ENCODE measurements around the gene DNM2. TPM values are rescaled to one million over a fixed set of nuclear protein-coding genes. Genes with fewer than 3 reads are reported as not detected.
A peak's percentile ranks its signal among the peaks of the same experiment; 100 is the strongest.

The DNM2 gene
- total RNA-seq, 6 donors from 2014 or later: 238 to 744 (median 318) TPM

DNA sequence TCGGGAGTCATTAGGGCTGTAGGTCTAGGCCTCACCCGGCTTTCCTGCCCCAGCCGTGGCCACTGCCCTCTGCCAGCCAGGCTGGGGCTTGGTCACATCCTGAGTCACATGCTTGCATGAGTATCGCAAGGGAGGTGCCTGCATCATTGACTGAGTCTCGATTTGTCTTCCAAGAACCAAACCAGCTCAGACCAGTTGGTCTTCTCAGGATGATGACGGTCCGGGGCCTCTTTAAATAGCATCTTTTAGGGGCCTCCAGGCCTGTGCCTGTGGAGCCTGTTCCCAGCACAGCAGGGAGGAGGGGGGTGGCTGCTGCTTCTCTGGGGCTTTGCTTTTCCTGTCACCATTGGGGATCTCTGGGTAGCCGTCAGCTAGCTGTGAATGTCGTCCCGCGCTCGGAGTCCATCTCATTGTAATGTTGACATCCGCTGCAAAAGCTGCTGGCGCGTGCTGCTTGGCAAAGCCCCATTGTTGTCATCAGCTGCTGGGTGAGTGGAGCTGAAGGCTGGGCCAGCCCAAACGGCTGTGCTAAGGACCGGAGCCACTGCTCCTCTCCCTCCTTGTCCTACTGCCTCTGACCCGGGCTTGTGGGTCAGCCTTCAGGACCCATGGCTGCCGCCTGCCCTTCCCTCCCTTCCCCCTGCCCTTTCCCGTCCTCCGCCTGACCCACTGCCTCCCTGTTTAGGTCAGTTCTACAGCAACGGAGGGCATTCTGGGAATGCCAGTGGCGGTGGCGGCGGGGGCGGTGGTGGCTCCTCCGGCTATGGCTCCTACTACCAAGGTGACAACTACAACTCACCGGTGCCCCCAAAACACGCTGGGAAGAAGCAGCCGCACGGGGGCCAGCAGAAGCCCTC lies 31.0 kb upstream of the DNM2 start:
- TF ChIP-seq, protein P1, sequence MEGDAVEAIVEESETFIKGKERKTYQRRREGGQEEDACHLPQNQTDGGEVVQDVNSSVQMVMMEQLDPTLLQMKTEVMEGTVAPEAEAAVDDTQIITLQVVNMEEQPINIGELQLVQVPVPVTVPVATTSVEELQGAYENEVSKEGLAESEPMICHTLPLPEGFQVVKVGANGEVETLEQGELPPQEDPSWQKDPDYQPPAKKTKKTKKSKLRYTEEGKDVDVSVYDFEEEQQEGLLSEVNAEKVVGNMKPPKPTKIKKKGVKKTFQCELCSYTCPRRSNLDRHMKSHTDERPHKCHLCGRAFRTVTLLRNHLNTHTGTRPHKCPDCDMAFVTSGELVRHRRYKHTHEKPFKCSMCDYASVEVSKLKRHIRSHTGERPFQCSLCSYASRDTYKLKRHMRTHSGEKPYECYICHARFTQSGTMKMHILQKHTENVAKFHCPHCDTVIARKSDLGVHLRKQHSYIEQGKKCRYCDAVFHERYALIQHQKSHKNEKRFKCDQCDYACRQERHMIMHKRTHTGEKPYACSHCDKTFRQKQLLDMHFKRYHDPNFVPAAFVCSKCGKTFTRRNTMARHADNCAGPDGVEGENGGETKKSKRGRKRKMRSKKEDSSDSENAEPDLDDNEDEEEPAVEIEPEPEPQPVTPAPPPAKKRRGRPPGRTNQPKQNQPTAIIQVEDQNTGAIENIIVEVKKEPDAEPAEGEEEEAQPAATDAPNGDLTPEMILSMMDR (IDR thresholded peaks at IDR 0.05): no peak
- TF ChIP-seq POLR2A (IDR thresholded peaks at IDR 0.05) (no peak), POLR2AphosphoS5 (IDR thresholded peaks at IDR 0.05) (no peak)
- no peak overlapping the region for H3K4me3 ChIP-seq
- WGBS, 2 donors: 84 to 91% methylated on average over 17 to 27 of the region's 31 CpGs
- H3K27me3 ChIP-seq: no peaks in the 10 kb centered on the region
- H3K27ac ChIP-seq: no peak overlapping the region
- no peak for DNase-seq
- peaks cover 48 to 100% (median 95%) of the 10 kb centered on the region in 4 donors for H3K36me3 ChIP-seq
- peaks cover 0 to 3% (median 0%) of the 10 kb centered on the region in 4 donors for H3K4me1 ChIP-seq
- no peak for ATAC-seq (ENCODE audit: low FRiP score in 2 of 2)
- no peaks in the 10 kb centered on the region for H3K9me3 ChIP-seq

DNA sequence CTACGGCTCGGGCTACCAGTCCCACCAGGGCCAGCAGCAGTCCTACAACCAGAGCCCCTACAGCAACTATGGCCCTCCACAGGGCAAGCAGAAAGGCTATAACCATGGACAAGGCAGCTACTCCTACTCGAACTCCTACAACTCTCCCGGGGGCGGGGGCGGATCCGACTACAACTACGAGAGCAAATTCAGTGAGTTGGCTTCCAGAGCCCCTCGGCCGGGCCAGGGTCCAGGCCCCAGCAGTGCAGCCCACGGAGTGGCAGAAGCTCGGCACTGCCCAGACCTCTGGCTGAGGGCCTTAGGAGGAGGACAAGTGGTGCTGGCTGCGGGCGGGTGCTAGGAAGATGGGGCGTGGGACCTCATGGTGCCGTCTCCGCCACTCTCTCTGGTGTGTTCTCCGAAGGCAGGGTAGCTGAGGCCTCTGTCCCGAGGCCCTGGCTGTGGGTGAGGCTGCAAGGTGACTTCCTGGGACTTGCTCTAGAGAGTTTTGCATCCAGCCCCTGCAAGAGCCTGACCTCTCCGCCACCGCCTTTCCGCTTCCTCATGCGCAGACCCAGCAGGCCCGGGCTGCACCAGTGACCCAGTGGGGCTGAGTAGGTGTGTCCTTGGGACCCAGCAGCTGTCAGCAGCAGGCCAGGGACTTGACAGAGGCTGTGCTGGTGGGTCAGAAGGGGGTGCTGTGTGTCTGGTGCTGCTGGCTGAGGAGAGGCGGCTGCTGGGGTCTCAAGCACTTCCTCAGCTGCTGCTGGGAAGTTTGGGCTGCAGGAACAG lies 30.2 kb upstream of the DNM2 start:
- DNase-seq (peak in 1 of 2 donors; percentile 62), ATAC-seq (ENCODE audit: low FRiP score in 2 of 2) (no peak)
- WGBS, 2 donors: 90 to 93% methylated on average over 20 to 21 of the region's 25 CpGs
- H3K4me3 ChIP-seq: no peak overlapping the region
- H3K27ac ChIP-seq: no peak overlapping the region
- H3K36me3 ChIP-seq: peaks cover 41 to 100% (median 93%) of the 10 kb centered on the region in 4 donors
- H3K4me1 ChIP-seq: peaks cover 0 to 3% (median 0%) of the 10 kb centered on the region in 4 donors
- no peaks in the 10 kb centered on the region for H3K27me3 ChIP-seq
- no peaks in the 10 kb centered on the region for H3K9me3 ChIP-seq
- TF ChIP-seq, protein P1 (IDR thresholded peaks at IDR 0.05): no peak
- TF ChIP-seq EP300 (IDR thresholded peaks at IDR 0.05): no peak
- TF ChIP-seq POLR2AphosphoS5 (IDR thresholded peaks at IDR 0.05): no peak
- no peak for TF ChIP-seq POLR2A (IDR thresholded peaks at IDR 0.05)

- no peak for TF ChIP-seq EP300 (IDR thresholded peaks at IDR 0.05)
- no peak for TF ChIP-seq POLR2A (IDR thresholded peaks at IDR 0.05)
Observed at GRCh38 chr19:10688545-10689280, 29.2 kb upstream of the DNM2 start.

GRCh38 chr19:10690341-10690781 lies 27.5 kb upstream of the DNM2 start:
- Histone ChIP-seq H3K36me3 (peaks cover 18 to 74% (median 66%) of the 10 kb centered on the region in 4 donors), H3K4me3 (no peak overlapping the region), H3K4me1 (peaks cover 4 to 8% (median 8%) of the 10 kb centered on the region in 4 donors), H3K27me3 (no peaks in the 10 kb centered on the region), H3K9me3 (no peaks in the 10 kb centered on the region), H3K27ac (no peak overlapping the region)
- 49 to 80% methylated on average over 1 to 7 of the region's 7 CpGs for WGBS, 2 donors
- TF ChIP-seq, protein P1 (IDR thresholded peaks at IDR 0.05): no peak
- TF ChIP-seq EP300 (IDR thresholded peaks at IDR 0.05): no peak
- TF ChIP-seq POLR2A (IDR thresholded peaks at IDR 0.05): no peak
- TF ChIP-seq POLR2AphosphoS5 (IDR thresholded peaks at IDR 0.05): no peak
- no peak for ATAC-seq (ENCODE audit: low FRiP score in 2 of 2)
- DNase-seq: no peak

More at GRCh38 chr19:10688545-10689280, 29.2 kb upstream of the DNM2 start:
- DNase-seq: no peak
- H3K4me1 ChIP-seq: peaks cover 0 to 3% (median 0%) of the 10 kb centered on the region in 4 donors
- ATAC-seq (ENCODE audit: low FRiP score in 2 of 2): no peak
- peaks cover 32 to 91% (median 83%) of the 10 kb centered on the region in 4 donors for H3K36me3 ChIP-seq
- no peak overlapping the region for H3K4me3 ChIP-seq
- H3K9me3 ChIP-seq: no peaks in the 10 kb centered on the region
- H3K27ac ChIP-seq: no peak overlapping the region
- no peaks in the 10 kb centered on the region for H3K27me3 ChIP-seq
- 89 to 94% methylated on average over 11 to 22 of the region's 27 CpGs for WGBS, 2 donors
